Caco-2 (cell line): ENCODE data around the gene RPH3AL. TPM values are rescaled to one million over a fixed set of nuclear protein-coding genes. Genes with fewer than 3 reads are reported as not detected.

ENCODE experiments used
- BruUV-seq: library from RNA; stranded (reverse); fragments of 400-500 nt; replicated peaks from 2 replicates; lab custom pipeline; 2021; lab: Mats Ljungman, UMichigan
- CTCF ChIA-PET: fragments of 300-600 bp; sonication (Branson Sonifier 250); formaldehyde crosslinking; loops from one replicate; lab custom pipeline; 2022; ENCODE audit warnings: antibody characterized with exemption; lab: Charles Lee
- POLR2A ChIA-PET: fragments of 300-600 bp; sonication (Branson Sonifier 250); formaldehyde crosslinking; loops from one replicate; lab custom pipeline; 2022; ENCODE audit warnings: antibody characterized with exemption; lab: Charles Lee
- DNase-seq, 2 experiments: peaks; one replicate each; pipeline versions ENCODE4 v3.0.0 to v3.0.0-alpha.2; 2020 to 2022
- H3K27me3 ChIP-seq: replicated peaks from 2 replicates; pipeline ENCODE4 v1.6.0; 2011; ENCODE audit warnings: low read length; ENCODE audit not compliant: control insufficient read depth, insufficient read depth
- H3K36me3 ChIP-seq: 2 replicates; pipeline ENCODE4 v1.5.1; 2011; ENCODE audit warnings: low read length; ENCODE audit not compliant: control insufficient read depth, insufficient read depth
- H3K4me1 ChIP-seq: fragments of 250-450 bp; sonication (Bioruptor Pico); 2 replicates; pipeline ENCODE4 v1.5.1; 2020; ENCODE audit warnings: mild to moderate bottlenecking
- H3K4me3 ChIP-seq: 2 replicates; pipeline ENCODE4 v1.5.1; 2011; ENCODE audit warnings: low read depth, mild to moderate bottlenecking, control low read depth, low read length
- H3K9me3 ChIP-seq: fragments of 250-450 bp; sonication (Bioruptor Pico); 2 replicates; pipeline ENCODE4 v1.5.1; 2020; ENCODE audit warnings: mild to moderate bottlenecking, moderate library complexity
- H3K27ac Mint-ChIP-seq: one replicate; pipeline ENCODE4 v1.8.0; 2022; ENCODE audit warnings: mixed read lengths; ENCODE audit not compliant: unreplicated experiment
- H3K27me3 Mint-ChIP-seq: one replicate; pipeline ENCODE4 v1.8.0; 2022; ENCODE audit warnings: mixed read lengths; ENCODE audit not compliant: insufficient read depth, unreplicated experiment
- H3K36me3 Mint-ChIP-seq: one replicate; pipeline ENCODE4 v1.8.0; 2022; ENCODE audit warnings: mild to moderate bottlenecking, mixed read lengths; ENCODE audit not compliant: insufficient read depth, unreplicated experiment
- H3K4me1 Mint-ChIP-seq: one replicate; pipeline ENCODE4 v1.8.0; 2022; ENCODE audit warnings: low read depth, mixed read lengths; ENCODE audit not compliant: unreplicated experiment
- H3K4me3 Mint-ChIP-seq: one replicate; pipeline ENCODE4 v1.8.0; 2022; ENCODE audit warnings: mild to moderate bottlenecking, moderate library complexity, mixed read lengths; ENCODE audit not compliant: unreplicated experiment
- H3K9me3 Mint-ChIP-seq: one replicate; pipeline ENCODE4 v1.8.0; 2022; ENCODE audit warnings: mixed read lengths; ENCODE audit not compliant: unreplicated experiment
- CTCF ChIP-seq, 2 experiments: fragments of 200-600 bp in 1 of 2; IDR thresholded peaks; 1 replicate in 1 of 2; 2 replicates in 1 of 2; pipeline versions ENCODE4 v1.5.1 to v1.8.0; 2011 to 2022; ENCODE audit warnings: antibody characterized with exemption in 1 of 2, control low read depth in 1 of 2, inconsistent platforms in 1 of 2, low read depth in 1 of 2, low read length in 1 of 2, mild to moderate bottlenecking in 1 of 2, moderate library complexity in 1 of 2; ENCODE audit not compliant: insufficient read depth in 1 of 2, severe bottlenecking in 1 of 2, unreplicated experiment in 1 of 2
- intact Hi-C: fragments of 100-400 bp; cut with micrococcal nuclease; formaldehyde crosslinking; loops from one replicate; pipeline ENCODE4 v1.10.0; 2022; ENCODE audit not compliant: unreplicated experiment
- total RNA-seq: library from RNA; stranded (reverse); gene quantifications from 2 replicates; pipeline ENCODE4 v1.2.3, GENCODE V29; 2022

The RPH3AL gene
- total RNA-seq, 1 experiment from 2014 or later = 36.0 TPM

GRCh38 chr17:269616-270514, 82.7 kb downstream of the RPH3AL start:
- H3K4me1 ChIP-seq = no peaks in the 10 kb centered on the region
- no peaks in the 10 kb centered on the region for H3K36me3 ChIP-seq
- no peaks in the 10 kb centered on the region for H3K27me3 ChIP-seq
- Mint-ChIP-seq H3K27me3 (no peaks in the 10 kb centered on the region), H3K9me3 (no peaks in the 10 kb centered on the region), H3K36me3 (peaks cover 16% of the 10 kb centered on the region), H3K4me3 (no peak overlapping the region), H3K4me1 (no peaks in the 10 kb centered on the region), H3K27ac (no peak overlapping the region)
- TF ChIP-seq CTCF (IDR thresholded peaks at IDR 0.05; ENCODE audit: insufficient read depth in 1 of 2, low read depth in 1 of 2, low read length in 1 of 2, severe bottlenecking in 1 of 2, unreplicated experiment in 1 of 2) = no peak
- peak in 1 of 2 experiments; percentile 28 for DNase-seq
- intact Hi-C loops = no loop called here
- CTCF ChIA-PET = no interaction called here
- BruUV-seq = no TSS peak
- H3K4me3 ChIP-seq = no peak overlapping the region
- no peaks in the 10 kb centered on the region for H3K9me3 ChIP-seq
- POLR2A ChIA-PET = no interaction called here

GRCh38 chr17:266701-267667, 85.6 kb downstream of the RPH3AL start:
- DNase-seq = peak in 1 of 2 experiments; percentile 17
- peaks cover 19% of the 10 kb centered on the region for H3K36me3 Mint-ChIP-seq
- no peaks in the 10 kb centered on the region for H3K4me1 Mint-ChIP-seq
- BruUV-seq = no TSS peak
- H3K27me3 ChIP-seq = no peaks in the 10 kb centered on the region
- CTCF ChIA-PET = no interaction called here
- no peaks in the 10 kb centered on the region for H3K27me3 Mint-ChIP-seq
- no peak overlapping the region for H3K27ac Mint-ChIP-seq
- TF ChIP-seq CTCF (IDR thresholded peaks at IDR 0.05; ENCODE audit: insufficient read depth in 1 of 2, low read depth in 1 of 2, low read length in 1 of 2, severe bottlenecking in 1 of 2, unreplicated experiment in 1 of 2) = no peak
- H3K4me3 ChIP-seq = no peak overlapping the region
- H3K36me3 ChIP-seq = 0 out of 2 replicates have a peak, but pooled peaks cover 1% of the 10 kb centered on the region
- H3K4me3 Mint-ChIP-seq = no peak overlapping the region
- H3K4me1 ChIP-seq = no peaks in the 10 kb centered on the region
- no peaks in the 10 kb centered on the region for H3K9me3 Mint-ChIP-seq
- no peaks in the 10 kb centered on the region for H3K9me3 ChIP-seq
- intact Hi-C loops = no loop called here
- POLR2A ChIA-PET = no interaction called here

DNA sequence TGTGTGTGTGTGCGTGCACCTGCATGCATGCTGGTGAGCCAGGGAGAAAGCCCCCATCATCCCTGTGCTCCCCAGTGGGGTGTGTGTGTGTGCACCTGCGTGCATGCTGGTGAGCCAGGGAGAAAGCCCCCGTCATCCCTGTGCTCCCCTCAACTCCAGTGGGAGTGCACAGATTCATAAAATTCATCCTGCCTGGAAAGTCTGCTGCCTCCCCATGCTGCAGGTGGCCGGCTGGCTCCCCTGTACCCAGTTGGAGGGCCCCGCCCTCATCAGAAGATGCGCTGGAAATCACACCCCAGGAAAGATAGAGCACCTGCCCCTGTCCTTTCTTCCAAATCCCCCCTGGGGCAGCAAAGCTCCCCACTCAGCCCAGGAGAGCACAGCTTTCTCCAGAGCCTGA, 86.4 kb downstream of the RPH3AL start:
- Mint-ChIP-seq H3K4me1 (no peaks in the 10 kb centered on the region), H3K36me3 (peaks cover 12% of the 10 kb centered on the region), H3K27ac (no peak overlapping the region), H3K9me3 (no peaks in the 10 kb centered on the region), H3K27me3 (no peaks in the 10 kb centered on the region), H3K4me3 (no peak overlapping the region)
- BruUV-seq = no TSS peak
- ChIA-PET CTCF (no interaction called here), POLR2A (no interaction called here)
- Histone ChIP-seq H3K4me3 (no peak overlapping the region), H3K9me3 (no peaks in the 10 kb centered on the region), H3K36me3 (0 out of 2 replicates have a peak, but pooled peaks cover 1% of the 10 kb centered on the region), H3K4me1 (no peaks in the 10 kb centered on the region), H3K27me3 (no peaks in the 10 kb centered on the region)
- no peak for TF ChIP-seq CTCF (IDR thresholded peaks at IDR 0.05; ENCODE audit: insufficient read depth in 1 of 2, low read depth in 1 of 2, low read length in 1 of 2, severe bottlenecking in 1 of 2, unreplicated experiment in 1 of 2)
- intact Hi-C loops = no loop called here
- peak in 1 of 2 experiments; percentile 17 for DNase-seq
